ENCODE measurements around the gene TSPYL4. TPM values are rescaled to one million over a fixed set of nuclear protein-coding genes. Genes with fewer than 3 reads are reported as not detected.

Gene TSPYL4
- total RNA-seq, 2 donors from 2014 or later: 5.7 to 7.5 TPM

DNA sequence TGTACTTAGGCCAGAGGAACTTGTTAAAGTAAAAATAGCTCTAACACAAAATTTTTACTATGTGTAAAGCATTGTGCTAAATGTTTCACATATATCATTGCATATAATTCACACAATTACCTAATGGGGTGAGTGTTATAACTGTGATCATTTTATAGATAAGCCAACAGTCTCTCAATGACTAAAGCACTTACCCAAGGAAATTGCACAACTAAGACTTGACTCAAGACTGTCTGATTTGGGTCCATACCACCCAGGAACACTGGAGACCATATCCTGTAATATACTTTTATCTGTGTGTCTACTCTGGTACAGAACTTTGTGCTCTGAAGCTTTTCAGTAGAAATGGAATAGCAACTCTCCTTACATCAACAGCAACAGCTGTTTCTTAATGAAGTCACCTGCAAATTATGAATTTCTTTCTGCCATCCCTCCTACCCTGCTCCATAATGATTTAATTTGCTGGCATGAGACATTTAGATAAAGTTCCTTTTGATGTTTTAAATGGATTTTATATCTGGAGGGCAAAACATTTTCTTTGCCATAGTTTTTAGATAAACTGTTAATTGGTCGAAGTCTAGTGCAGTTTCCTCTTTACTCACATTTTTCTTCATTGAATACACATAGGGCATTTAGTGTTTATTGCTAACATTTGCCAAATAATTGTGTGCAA, 47.5 kb downstream of the TSPYL4 start:
- no peak for DNase-seq
- no peak for ATAC-seq
- intact Hi-C loops (cut with DNase I, micrococcal nuclease): no loop called here

DNA sequence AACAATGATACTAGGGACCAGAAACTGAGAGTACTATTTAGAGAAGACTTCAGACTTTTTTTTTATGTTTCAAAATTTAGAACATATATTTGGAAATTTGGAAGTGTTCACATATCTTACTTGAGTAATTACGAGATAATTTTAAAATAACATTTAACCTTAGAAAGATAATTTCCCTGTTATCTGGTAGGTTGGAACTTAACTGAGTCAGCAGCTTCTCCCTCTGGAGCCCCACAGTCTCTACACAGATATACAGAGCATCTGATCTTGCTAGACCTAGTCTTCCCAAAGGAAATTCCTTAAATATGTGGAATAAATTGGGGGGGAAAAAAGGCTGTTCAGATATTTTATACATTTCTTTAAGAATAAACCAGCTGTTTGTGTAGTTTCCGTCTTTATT, 48.6 kb downstream of the TSPYL4 start:
- intact Hi-C loops (cut with DNase I, micrococcal nuclease): no loop called here
- ATAC-seq (no peak), DNase-seq (no peak)

DNA sequence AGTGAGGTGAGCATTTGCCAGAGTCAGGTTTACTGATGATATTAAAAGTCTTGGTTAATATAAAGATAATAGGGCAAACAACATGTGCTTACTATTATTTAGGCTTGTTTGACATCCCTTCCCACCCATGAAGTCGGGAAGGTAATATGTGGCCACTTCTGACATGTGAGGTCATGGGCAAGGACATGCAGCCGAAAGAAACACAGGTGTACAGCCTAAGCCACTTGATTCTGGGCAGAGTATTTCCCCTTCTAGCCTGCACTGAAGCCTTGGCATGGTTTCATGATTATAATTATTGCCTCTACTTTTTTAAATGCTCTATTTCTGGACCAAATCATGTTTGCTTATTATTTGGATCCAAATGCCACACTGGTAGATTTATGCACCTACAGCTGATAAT, 52.3 kb downstream of the TSPYL4 start:
- intact Hi-C loops (cut with DNase I, micrococcal nuclease): no loop called here
- DNase-seq (no peak), ATAC-seq (no peak)

DNA sequence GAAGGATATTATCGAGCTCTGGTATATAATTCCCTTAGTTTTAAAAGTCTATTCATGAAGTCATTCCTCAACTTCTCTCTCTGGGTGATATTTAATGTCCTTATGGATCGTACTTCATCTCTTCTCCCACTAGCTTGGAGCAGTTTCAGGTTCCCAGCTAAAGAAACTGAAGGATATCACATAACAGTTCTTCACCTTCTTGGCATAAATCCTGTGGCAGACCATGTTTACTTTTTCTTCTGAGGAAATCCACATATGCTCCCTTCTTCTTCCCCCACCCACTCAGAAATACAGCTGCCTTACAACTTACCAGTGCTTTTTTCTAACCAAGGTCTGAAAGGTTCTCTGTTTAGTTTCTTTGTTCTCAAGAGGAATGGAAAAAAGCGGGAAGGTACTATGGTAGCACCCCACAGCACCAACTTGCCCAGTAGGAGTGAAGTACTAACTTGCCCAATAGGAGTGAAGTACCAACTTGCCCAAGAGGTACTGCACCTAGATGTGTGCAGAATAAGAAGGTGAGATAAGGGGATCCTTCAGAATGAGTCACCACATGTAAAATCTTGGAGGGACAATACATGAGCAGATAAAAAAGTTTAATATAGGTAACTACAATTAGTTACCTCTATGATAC, 53.1 kb downstream of the TSPYL4 start:
- no peak for ATAC-seq
- intact Hi-C loops (cut with DNase I, micrococcal nuclease): no loop called here
- no peak for DNase-seq

Other genes starting within 250 kb of the TSPYL4 start
- gene FRK, start 193.2 kb downstream of the TSPYL4 start, total RNA-seq: 10 to 100 TPM; 22.6 to 27.6 TPM
- gene NT5DC1, start 153.2 kb downstream of the TSPYL4 start, total RNA-seq: 10 to 100 TPM; 43.7 to 45.2 TPM
- not detected for gene COL10A1, start 127.9 kb downstream of the TSPYL4 start, total RNA-seq
- gene TSPYL1, start 25.9 kb upstream of the TSPYL4 start, total RNA-seq: 10 to 100 TPM; 70.1 to 80.1 TPM
- gene DSE, start 116.9 kb upstream of the TSPYL4 start, total RNA-seq: 10 to 100 TPM in 1 of 2 donors, 1 to 10 TPM in 1; 8.0 to 10.9 TPM
- gene CALHM6, start 207.3 kb upstream of the TSPYL4 start, total RNA-seq: 1 to 10 TPM in 1 of 2 donors, under 1 TPM in 1; 0.61 to 4.2 TPM

Data from left colon (tissue), 2 donors.